Suprapubic skin (tissue), 3 donors: ENCODE measurements around the gene ANKRD29.

ENCODE experiments used
- CTCF ChIP-seq, 2 donors: fragments of 200-600 bp in 1 of 2; fragments of 450-650 bp in 1 of 2; sonication (generic) in 1 of 2; IDR thresholded peaks; one replicate each; pipeline ENCODE4 v1.5.1; 2016 to 2019; ENCODE audit warnings: antibody characterized with exemption in 2 of 2, mild to moderate bottlenecking in 1 of 2, moderate library complexity in 1 of 2
- POLR2AphosphoS5 ChIP-seq, 3 donors: sonication (generic); formaldehyde crosslinking; IDR thresholded peaks; one replicate each; pipeline ENCODE4 v1.6.1; 2017; ENCODE audit warnings: antibody characterized with exemption in 3 of 3

- no peak for TF ChIP-seq POLR2AphosphoS5 (IDR thresholded peaks at IDR 0.05)
- TF ChIP-seq CTCF (IDR thresholded peaks at IDR 0.05): no peak
Measured at GRCh38 chr18:23683671-23684070, 21.0 kb upstream of the ANKRD29 start.
